Urinary bladder (tissue), 4 donors: ENCODE data around the gene SH3BGR. TPM values are rescaled to one million over a fixed set of nuclear protein-coding genes. Genes with fewer than 3 reads are reported as not detected.

Source experiments
- DNase-seq: peaks from one replicate; pipeline ENCODE4 v3.0.0-alpha.2; 2015; ENCODE audit errors: extremely low spot score
- H3K27ac ChIP-seq: one replicate; pipeline ENCODE4 v1.5.1; 2013; ENCODE audit warnings: low read depth, mild to moderate bottlenecking, moderate library complexity
- H3K36me3 ChIP-seq: one replicate; pipeline ENCODE4 v1.6.1; 2013; ENCODE audit warnings: mild to moderate bottlenecking, moderate library complexity; ENCODE audit not compliant: insufficient read depth
- H3K4me1 ChIP-seq: one replicate; pipeline ENCODE4 v1.6.1; 2013; ENCODE audit warnings: mild to moderate bottlenecking, moderate library complexity; ENCODE audit not compliant: insufficient read depth
- H3K4me3 ChIP-seq: one replicate; pipeline ENCODE4 v1.5.1; 2013; ENCODE audit warnings: low read depth, low read length
- WGBS: extraction: QIAGEN DNeasy Blood & Tissue Kit; methylation state at CpG from one replicate; pipeline ENCODE4 v1.1.7; 2013; 5-methylcytosine and 5-hydroxymethylcytosine counted together
- polyA plus RNA-seq: library from polyadenylated mRNA; stranded (reverse); fragments of 200-250 nt; gene quantifications from one replicate; pipeline ENCODE4 v1.2.3, GENCODE V29; 2013
- total RNA-seq: library from RNA; depleted of rRNA; stranded (reverse); fragments of >200 nt; gene quantifications from one replicate; pipeline ENCODE4 v1.2.3, GENCODE V29; 2014
- donor health status: healthy with polysubstance abuse.
- donor health status: healthy.

Gene SH3BGR
- total and polyA plus RNA-seq, 2 donors = 15.8 to 30.8 TPM

DNA sequence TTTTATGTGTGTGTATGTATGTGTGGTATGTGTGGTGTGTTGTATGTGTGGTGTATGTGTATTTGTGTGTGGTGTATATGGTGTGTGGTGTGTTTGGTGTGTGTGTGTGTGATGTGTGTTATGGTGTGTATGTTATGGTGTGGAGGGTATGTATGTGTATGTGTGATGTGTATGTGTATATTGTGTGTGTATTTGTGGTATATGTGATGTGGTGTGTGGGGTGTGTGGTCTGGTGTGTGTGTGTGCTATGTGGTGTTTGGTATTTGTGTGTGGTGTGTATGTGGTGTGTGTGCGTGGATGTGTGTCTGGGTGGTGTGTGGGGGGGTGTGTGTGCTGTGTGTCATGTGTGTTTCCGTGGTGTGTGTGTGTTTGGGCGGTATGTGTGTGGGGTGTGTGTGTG is 59.3 kb downstream of the SH3BGR start:
- whole genome bisulfite sequencing = 97% methylated on average over 3 of the region's 3 CpGs
- no peak for DNase-seq
- Histone ChIP-seq H3K36me3 (no peaks in the 10 kb centered on the region), H3K4me1 (no peaks in the 10 kb centered on the region), H3K4me3 (no peak overlapping the region), H3K27ac (no peak overlapping the region)

DNA sequence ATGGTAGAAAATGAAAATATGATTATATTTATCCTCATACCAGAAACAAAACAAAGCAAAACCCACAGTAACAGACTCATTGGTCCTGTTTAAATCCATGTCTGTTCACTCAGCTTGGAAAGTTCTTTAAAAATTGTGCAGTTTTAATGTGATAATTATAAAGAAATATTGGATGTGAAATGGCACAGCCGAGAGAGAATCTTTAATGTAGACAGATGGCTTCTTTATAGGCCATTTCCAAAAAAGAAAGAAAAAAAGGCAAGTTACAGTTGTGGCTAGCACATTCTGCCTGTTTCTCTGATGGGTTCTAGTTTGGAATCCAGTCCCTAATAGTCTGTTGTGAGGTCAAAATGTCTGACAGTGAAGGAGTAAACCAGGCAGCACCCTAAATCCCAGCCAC is 62.0 kb downstream of the SH3BGR start:
- Histone ChIP-seq H3K4me3 (no peak overlapping the region), H3K36me3 (no peaks in the 10 kb centered on the region), H3K4me1 (no peaks in the 10 kb centered on the region), H3K27ac (no peak overlapping the region)
- 88% methylated on average over 1 of the region's 1 CpG for WGBS
- no peak for DNase-seq

DNA sequence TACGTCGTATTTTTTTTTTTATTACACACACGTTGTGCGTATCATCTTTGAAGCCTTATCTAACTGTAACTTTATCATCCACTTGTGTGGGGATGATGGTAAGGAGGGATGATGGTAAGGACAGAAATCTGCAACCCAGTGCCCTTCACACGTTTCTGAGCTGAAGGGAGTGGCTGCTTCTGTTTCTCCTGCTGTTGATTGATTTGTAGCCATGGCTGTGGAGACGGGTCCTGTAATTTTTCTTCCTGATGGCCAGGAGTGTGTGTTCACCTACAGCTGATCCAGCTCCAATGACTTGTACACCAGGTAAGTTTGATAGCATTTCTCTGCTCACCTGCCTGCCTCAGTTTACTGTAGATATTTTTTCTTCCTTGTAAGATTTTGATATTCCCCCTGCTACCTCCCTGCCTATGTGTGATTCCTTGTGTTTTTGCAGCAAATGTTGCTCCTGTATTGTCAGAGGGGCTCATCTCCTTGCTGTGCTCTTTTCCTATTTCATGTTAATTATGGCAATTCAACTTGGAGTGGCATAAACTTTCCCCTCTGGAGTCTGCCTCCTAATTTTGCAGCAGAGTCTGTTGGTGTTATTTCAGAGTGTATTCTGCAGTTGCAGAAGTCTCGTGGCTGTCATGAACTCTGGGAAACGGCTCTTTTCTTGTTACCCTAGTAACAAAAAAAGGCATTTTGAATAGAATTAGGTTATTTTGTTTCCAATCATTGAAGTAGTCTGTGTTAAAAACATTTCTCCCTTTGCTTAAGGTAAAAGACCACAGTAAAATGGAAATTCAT is 64.1 kb downstream of the SH3BGR start:
- DNase-seq = no peak
- no peaks in the 10 kb centered on the region for H3K36me3 ChIP-seq
- 52% methylated on average over 8 of the region's 8 CpGs for WGBS
- no peak overlapping the region for H3K27ac ChIP-seq
- no peaks in the 10 kb centered on the region for H3K4me1 ChIP-seq
- H3K4me3 ChIP-seq = no peak overlapping the region

DNA sequence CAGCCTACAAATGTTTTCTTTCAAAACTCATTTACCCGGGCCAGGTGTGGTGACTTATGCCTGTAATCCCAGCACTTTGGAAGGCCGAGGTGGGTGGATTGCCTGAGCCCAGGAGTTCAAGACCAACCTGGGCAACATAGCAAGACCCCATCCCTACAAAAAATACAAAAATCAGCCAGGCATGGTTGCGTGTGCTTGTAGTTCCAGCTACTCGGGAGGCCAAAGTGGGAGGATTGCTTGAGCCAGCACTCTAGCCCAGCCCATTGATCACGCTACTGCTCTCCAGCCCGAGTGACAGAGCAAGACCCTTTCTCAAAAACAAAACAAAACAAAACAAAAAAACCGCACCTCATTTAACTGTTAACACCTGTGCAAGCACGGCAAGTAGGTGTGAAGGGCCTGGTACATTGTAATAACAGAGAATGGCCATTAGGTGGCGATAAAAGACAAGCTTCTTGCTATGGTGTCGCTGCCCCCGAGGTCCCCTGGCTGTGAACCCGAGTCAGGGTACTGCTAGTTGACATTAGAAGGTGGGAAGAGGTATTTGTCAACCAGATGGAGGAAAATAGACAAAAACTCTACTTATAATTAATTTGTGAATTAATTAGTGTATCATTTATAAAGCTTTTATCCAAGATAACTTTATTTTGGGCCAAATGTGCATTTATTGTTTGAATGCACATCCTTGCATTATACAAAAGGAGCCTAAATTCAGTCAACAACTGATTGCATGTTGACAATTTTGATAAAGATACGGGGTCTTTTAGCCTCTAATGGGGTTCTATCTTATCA is 66.5 kb downstream of the SH3BGR start:
- WGBS = 27% methylated on average over 13 of the region's 13 CpGs
- no peak overlapping the region for H3K27ac ChIP-seq
- H3K36me3 ChIP-seq = no peaks in the 10 kb centered on the region
- DNase-seq = no peak
- no peaks in the 10 kb centered on the region for H3K4me1 ChIP-seq
- no peak overlapping the region for H3K4me3 ChIP-seq

DNA sequence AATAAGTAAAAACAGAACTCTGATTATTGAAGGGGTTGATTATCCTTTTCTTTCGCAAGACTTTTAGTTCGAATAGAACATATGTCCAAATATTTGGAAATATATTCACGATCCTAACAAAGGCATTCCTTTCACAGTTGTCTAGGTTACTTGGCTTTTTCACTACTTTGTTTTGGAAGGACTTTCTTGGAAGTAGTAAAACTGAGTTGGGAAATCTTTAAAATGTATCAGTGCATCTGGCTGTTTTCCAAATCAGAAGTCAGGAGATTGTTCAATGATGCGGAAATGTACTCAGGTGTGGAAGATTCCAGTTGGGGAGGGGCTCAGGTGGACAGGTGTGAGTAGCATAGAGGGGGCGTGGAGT is 67.1 kb downstream of the SH3BGR start:
- 49% methylated on average over 5 of the region's 5 CpGs for WGBS
- Histone ChIP-seq H3K36me3 (no peaks in the 10 kb centered on the region), H3K4me1 (no peaks in the 10 kb centered on the region), H3K27ac (no peak overlapping the region), H3K4me3 (no peak overlapping the region)
- no peak for DNase-seq

DNA sequence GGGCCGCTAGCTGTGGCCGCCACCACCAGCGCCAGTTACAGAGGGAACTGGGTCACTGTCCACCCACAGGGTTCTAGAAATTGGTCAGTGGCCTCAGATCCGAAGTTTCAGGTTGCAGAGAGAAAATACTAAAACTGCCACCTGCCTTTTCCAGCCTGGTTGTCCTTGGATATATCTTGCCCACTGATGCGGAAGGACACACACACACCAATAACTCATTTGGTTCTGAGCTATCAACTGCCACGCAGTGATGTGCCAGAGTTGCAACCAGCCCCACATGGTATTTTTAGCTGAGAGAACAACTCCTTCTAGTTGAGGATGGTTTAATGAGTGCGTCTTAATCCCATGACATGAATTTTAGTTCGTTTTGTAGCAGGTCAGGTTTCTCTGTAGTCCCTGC is 68.1 kb downstream of the SH3BGR start:
- H3K27ac ChIP-seq = no peak overlapping the region
- no peaks in the 10 kb centered on the region for H3K4me1 ChIP-seq
- 93% methylated on average over 8 of the region's 8 CpGs for WGBS
- H3K36me3 ChIP-seq = no peaks in the 10 kb centered on the region
- H3K4me3 ChIP-seq = no peak overlapping the region
- no peak for DNase-seq

DNA sequence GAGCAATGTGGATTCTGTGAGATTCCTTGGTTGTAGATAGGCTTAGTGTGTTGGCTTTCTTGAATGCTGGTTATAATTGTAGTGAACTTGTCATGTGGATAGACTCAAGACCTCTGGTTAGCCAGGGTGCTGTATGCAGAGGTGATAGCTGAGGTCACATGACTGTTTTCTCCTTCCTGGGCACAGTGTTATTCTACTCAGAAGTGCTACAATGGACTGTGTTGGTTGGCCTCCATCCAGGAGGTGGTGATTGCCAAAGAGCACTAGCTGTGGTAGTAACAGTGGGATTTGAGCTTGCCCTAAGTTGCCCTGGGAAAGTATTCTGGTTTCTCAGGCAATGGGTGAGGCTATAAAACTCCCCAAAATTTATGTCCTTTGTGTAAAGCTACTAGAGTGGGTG is 71.6 kb downstream of the SH3BGR start:
- Histone ChIP-seq H3K27ac (no peak overlapping the region), H3K36me3 (no peaks in the 10 kb centered on the region)
- no peak for DNase-seq

DNA sequence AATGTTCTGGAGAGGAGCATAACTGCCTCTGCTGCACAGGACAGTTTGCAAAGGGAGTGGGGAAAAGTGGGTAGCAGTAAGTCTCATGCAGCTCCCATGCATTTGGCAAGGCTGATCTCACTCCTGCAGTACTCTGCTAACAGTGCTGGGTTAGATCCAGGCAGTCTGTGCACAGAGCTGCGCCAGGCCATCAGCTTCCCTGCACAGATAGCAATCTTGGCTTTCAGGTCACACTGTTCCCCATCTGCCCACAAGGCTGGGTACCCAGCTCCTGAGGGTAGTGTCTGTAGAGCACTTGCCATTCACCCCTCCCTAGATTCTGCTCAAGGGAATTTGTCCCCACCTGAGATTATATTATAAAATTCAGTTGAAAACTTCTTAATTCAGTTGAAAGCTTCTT is 72.1 kb downstream of the SH3BGR start:
- 84% methylated on average over 1 of the region's 1 CpG for WGBS
- H3K4me1 ChIP-seq = no peaks in the 10 kb centered on the region
- H3K27ac ChIP-seq = no peak overlapping the region
- no peak overlapping the region for H3K4me3 ChIP-seq
- H3K36me3 ChIP-seq = no peaks in the 10 kb centered on the region
- DNase-seq = no peak

More for the DNA sequence above, 71.6 kb downstream of the SH3BGR start:
- Histone ChIP-seq H3K4me1 (no peaks in the 10 kb centered on the region), H3K4me3 (no peak overlapping the region)

DNA sequence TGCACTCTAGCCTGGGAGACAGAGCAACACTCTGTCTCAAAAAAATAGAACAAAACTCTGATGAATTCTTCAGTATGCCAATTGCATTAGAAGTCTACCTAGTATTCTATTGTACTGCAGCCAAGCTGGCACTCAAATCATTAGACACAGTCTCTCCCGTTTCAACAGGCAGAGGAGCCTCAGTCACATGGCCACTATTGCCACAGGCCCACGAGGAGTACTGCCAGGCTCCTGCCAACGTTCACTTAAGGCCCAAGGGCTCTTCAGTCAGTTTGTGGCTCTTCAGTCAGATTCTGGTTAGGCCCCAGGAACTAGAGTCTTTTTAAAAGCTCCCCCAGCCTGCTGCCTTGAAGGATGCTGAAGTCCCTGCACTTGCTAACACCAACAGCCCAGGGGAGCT is 73.4 kb downstream of the SH3BGR start:
- Histone ChIP-seq H3K27ac (no peak overlapping the region), H3K4me1 (no peaks in the 10 kb centered on the region), H3K36me3 (no peaks in the 10 kb centered on the region), H3K4me3 (no peak overlapping the region)
- 71% methylated on average over 3 of the region's 3 CpGs for WGBS
- no peak for DNase-seq

DNA sequence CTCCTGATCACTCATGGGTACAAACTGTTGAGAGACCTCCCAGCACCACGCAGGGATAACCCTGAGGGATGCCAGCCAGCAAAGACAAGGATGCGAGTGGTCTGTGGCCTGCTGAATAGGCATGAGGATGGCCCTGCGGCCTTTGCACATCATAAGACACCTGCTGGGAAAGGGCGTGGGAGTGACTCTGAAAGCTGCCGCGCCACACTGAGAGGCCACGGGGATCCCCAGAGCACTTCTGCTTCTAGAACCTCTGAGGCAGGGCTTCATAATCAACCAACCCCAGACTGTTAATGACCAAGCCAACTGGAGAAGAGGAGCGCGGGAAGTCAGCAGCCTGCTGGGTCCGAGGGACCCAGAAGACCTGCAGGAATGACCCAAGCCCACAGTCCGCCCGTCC is 73.8 kb downstream of the SH3BGR start:
- H3K4me1 ChIP-seq = no peaks in the 10 kb centered on the region
- 95% methylated on average over 12 of the region's 12 CpGs for WGBS
- H3K27ac ChIP-seq = no peak overlapping the region
- no peaks in the 10 kb centered on the region for H3K36me3 ChIP-seq
- no peak for DNase-seq
- H3K4me3 ChIP-seq = no peak overlapping the region

DNA sequence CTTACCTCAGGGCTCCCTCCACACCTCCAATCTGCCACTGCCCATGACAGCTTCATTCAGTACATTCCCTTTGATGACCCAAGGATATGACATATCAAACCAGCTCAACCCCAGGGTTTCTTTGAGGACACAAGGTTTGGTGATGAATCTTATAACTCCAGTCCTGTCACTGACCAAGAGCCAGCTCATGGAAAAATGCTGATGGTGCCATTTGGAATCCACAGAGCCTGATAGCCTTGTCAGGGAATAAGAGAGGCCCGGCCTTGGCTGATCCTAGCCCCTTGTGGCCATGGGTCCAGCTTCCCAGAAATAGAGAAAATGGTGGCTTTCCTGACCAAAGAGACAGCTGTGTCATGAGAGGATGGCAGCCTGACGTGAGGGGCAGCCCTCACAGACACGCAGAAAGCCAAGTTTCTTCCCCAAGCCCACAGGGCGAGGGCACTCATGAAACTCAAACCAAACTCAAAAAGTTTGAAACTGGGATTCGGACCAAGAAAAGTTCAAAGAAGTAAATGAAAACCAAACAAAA is 75.4 kb downstream of the SH3BGR start:
- H3K4me1 ChIP-seq = no peaks in the 10 kb centered on the region
- no peak overlapping the region for H3K27ac ChIP-seq
- 73% methylated on average over 5 of the region's 5 CpGs for WGBS
- no peak overlapping the region for H3K4me3 ChIP-seq
- H3K36me3 ChIP-seq = no peaks in the 10 kb centered on the region
- DNase-seq = no peak

DNA sequence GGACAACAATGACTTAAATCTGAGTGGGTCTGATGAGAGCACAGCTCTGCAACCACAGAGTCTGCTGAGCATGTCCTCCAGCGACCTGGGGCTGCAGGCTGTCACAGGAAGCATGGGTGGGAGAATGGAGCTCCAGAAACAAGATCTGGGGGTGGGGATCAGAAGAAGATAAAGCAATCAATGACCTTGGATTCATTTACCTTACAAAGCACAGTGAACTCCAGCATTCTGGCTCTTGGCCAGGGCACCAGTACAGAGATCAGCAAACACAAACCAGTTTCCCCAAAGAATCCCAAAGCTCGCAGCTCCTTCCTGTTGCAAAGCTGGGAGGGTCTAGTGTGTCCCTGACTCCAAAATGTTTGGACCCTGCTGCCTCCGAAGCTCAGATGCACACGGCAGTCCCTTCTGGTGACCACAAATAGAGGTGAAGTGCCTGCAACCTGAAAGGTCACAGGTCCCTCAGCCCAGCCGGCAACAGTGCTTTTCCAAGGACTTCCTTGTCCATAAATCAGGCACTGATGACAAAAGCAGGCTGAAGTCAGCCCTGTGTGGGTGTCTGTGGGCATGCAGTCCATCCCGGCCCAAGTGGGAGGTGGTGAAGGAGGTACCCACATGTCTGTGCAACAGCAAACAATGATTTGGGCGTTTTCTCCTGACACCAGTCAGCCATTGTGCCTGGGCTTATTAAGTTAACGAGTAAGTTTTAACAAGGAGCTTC is 76.1 kb downstream of the SH3BGR start:
- Histone ChIP-seq H3K4me1 (no peaks in the 10 kb centered on the region), H3K36me3 (no peaks in the 10 kb centered on the region), H3K4me3 (no peak overlapping the region), H3K27ac (no peak overlapping the region)
- DNase-seq = no peak
- 30% methylated on average over 8 of the region's 8 CpGs for WGBS

DNA sequence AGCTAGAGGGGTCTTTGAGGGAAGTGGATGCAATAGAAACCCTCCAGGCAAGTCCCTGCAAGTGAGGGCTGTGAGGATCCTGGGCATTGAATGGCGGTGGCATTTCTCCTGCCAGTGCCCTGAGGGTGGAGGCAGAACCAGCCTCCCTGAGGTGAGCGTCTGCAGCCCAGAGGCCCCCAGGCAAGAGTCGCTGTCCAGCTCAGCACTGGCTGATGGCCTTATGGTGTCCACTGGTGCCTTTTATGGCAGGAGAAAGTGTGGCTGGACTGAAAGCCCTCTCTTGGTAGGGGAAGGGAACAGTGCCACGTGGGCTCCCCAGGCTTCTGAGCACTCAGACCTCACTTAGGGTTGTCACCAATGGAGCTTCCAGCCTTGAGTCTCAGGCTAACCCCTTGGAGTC is 77.3 kb downstream of the SH3BGR start:
- no peak overlapping the region for H3K27ac ChIP-seq
- WGBS = 57% methylated on average over 4 of the region's 4 CpGs
- no peak overlapping the region for H3K4me3 ChIP-seq
- H3K4me1 ChIP-seq = no peaks in the 10 kb centered on the region
- DNase-seq = no peak
- H3K36me3 ChIP-seq = no peaks in the 10 kb centered on the region

DNA sequence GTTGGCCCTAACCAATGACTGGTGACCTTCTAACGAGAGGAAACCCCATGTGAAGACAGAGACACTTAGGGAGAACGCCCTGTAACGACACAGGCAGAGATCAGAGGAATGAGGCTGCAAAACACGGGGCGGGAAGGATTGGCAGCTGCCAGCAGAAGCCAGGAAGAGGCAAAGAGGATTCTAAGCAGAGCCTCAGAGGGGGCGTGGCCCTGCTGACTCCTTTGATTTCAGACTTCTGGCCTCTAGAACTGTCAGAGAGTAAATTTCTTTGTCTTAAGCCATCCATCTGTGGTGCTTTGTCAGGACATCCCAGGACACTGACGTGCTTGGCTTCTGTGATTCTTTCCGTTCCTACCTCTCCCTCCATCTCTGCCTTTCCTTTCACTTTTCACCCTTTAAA is 79.3 kb downstream of the SH3BGR start:
- 41% methylated on average over 8 of the region's 8 CpGs for WGBS
- no peak for DNase-seq
- Histone ChIP-seq H3K4me1 (no peaks in the 10 kb centered on the region), H3K36me3 (no peaks in the 10 kb centered on the region), H3K27ac (no peak overlapping the region), H3K4me3 (no peak overlapping the region)
